Renal cortical epithelial cell (primary cell): ENCODE results near the gene CREBL2. TPM values are rescaled to one million over a fixed set of nuclear protein-coding genes. Genes with fewer than 3 reads are reported as not detected.
A peak's percentile ranks its signal among the peaks of the same experiment; 100 is the strongest.
"Not testable (repeated sequence)": the region's sequence is repeated elsewhere in the genome, so short reads cannot be mapped to it uniquely, and the experiment has no call there.

Experiments
- DNase-seq: peaks from one replicate; pipeline ENCODE4 v3.0.0-alpha.2; 2011; ENCODE audit warnings: low read depth
- total RNA-seq: library from RNA; depleted of rRNA; stranded (reverse); fragments of >200 nt; gene quantifications from 2 replicates; pipeline ENCODE4 v1.2.3, GENCODE V29; 2014

Gene CREBL2
- total RNA-seq, 1 donor from 2014 or later: 39.4 TPM

DNA sequence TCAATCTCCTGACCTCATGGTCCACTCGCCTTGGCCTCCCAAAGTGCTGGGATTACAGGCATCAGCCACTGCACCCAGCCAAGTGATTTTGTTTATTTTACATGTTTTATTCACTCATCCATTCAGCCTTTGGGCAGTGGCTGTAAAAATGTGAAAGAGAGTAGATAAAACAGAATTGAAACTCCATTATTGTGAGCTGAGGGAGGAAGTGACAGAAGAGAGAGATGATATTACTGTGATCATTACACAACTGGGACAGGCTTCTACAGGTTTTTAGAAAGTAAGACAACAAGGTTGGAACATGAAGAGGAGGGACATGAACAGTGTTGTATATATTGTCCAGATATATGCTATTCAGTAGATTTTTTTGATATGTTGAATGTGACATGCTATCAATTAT lies 25.0 kb downstream of the CREBL2 start:
- no peak for DNase-seq

DNA sequence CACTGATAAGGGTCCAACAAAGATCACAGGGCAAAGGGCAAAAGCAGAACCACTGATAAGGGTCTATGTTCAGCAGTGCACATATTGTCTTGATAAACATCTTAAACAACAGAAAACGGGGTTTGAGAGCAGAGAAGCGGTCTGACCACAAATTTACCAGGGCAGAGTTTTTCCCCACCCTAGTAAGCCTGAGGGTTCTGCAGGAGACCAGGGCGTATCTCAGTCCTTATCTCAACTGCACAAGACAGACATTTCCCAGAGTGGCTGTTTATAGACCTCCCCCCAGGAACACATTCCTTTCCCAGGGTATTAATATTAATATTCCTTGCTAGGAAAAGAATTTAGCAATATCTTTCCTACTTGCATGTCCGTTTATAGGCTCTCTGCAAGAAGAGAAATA lies 28.3 kb downstream of the CREBL2 start:
- DNase-seq: not testable (repeated sequence)

DNA sequence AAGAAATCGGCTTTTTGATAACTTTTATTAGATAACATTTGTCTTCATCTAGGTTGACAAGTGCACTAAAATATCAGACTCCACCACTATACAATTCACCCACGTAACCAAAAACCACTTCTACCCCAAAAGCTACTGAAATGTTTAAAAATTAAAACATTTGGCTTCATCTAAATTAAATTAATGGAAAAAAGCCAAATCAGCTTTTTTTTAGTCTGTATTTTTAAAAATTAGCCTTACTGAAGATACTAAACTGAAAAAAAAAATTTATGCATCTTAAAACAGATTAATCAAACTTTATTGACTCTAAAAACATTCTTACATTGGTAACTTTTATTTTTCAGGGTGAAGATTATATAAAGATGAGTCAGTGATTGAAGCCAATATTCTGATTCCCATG lies 30.0 kb downstream of the CREBL2 start:
- no peak for DNase-seq

GRCh38 chr12:12642916-12643315 lies 31.2 kb downstream of the CREBL2 start:
- no peak for DNase-seq

- DNase-seq: peak; percentile 20
Measured at GRCh38 chr12:12645485-12645884, 33.8 kb downstream of the CREBL2 start.

DNA sequence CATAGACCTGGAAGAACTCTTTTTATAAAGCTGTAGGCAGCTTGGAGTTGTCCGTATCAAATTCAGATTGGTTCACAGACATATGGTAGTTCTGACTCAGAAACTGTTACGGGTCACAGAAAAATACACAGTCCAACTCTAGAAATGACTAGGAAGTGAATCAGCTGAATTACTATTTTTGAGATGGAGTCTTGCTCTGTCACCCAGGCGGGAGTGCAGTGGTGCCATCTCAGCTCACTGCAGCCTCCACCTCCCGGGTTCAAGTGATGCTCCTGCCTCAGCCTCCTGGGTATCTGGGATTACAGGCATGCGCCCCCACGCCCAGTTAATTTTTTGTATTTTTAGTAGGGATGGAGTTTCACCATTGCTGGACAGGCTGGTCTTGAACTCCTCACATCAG lies 34.3 kb downstream of the CREBL2 start:
- peak; percentile 42 for DNase-seq

GRCh38 chr12:12646483-12647072 lies 34.9 kb downstream of the CREBL2 start:
- no peak for DNase-seq

- no peak for DNase-seq
Measured at GRCh38 chr12:12648284-12648683, 36.6 kb downstream of the CREBL2 start.

DNA sequence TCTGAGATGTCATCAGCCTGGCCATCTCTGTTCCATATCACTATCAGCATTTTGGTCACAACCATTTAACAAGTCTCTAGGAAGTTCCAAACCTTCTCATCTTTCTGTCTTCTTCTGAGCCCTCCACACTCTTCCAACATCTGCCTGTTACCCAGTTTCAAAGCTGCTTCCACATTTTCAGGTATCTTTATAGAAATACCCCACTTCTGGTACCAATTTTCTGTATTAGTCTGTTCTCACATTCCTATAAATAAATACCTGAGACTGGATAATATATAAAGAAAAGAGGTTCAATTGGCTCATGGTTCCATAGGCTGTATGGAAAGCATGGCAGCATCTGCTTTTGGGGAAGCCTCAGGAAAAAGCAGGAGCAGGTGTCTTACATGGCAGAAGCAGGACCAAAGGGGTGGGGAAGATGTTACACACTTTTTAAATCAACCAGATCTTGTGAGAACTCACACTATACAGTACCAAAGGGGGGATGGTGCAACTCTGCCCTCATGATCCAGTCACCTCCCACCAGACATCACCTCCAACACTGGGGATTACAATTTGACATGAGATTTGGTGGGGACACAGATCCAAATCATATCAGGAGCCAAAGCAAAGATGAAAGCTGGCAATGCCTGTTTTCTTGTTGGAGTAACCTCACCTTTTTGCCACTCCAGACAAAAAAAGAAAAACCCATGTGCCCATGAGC lies 37.4 kb downstream of the CREBL2 start:
- DNase-seq: no peak

- DNase-seq: no peak
Measured at GRCh38 chr12:12651752-12652151, 40.1 kb downstream of the CREBL2 start.

DNA sequence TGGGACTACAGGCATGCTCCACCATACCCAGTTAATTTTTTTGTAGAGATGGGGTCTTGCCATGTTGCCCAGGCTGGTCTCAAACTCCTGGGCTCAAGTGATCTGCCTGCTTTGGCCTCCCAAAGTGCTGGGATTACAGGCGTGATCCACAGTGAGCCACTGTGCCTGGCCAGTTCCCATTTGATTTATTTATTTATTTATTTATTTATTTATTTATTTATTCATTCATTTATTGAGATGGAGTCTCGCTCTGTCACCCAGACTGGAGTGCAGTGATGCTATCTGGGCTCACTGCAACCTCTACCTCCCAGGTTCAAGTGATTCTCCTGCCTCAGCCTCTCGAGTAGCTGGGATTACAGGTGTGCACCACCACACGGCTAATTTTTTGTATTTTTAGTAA lies 41.0 kb downstream of the CREBL2 start:
- not testable (repeated sequence) for DNase-seq

DNA sequence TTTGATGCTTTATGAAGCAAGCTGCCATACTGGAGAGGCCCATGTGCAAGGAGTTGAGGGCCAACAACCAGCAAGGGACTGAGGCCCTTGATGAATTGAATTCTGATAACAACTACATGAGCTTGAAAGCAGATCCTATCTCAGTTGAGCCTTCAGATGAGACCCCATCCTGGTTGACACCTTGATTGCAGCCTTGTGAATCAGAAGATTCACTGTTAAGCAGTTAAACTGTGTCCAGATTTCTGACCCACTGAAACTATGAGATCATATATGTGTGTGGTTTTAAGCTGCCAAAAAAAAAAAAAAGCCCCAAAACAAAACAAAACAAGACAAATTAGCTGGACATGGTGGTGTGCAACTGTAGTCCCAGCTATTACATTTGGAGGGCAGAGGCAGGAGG lies 42.2 kb downstream of the CREBL2 start:
- no peak for DNase-seq

DNA sequence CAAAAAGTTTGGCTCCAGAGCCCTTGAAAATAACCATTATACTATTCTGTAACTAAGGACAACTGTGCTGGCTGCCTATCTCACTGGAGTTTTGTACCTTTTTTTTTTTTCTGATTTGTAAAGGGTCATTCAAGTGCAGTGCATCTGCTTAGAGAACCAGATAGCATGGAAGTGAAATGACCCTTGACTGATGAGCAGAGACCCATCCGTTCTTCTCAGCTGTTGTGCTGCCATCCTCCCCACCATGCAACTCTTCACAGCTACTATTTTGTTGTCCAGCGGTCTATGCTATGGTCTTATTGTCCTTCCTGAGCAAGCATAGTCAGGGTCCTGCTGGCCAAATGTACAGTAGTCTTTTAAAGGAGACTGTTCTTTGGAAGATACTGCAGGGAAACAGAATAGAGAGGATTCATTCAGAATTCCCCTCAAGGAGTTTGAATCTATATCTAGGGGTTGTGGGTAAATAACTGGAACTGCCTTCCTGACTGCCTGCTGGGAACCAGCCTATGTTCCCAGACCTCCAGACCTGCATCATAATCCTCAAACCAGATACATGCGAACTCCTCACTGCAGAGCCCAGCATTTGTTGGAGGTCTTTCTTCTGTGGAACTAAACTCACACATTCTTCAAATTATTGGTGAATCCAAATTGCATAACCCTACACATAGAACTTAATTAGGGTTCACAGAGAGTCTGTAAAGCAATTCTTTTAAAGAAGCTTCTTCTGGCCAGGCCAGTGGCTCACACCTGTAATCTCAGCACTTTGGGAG lies 43.2 kb downstream of the CREBL2 start:
- peak; percentile 10 for DNase-seq

DNA sequence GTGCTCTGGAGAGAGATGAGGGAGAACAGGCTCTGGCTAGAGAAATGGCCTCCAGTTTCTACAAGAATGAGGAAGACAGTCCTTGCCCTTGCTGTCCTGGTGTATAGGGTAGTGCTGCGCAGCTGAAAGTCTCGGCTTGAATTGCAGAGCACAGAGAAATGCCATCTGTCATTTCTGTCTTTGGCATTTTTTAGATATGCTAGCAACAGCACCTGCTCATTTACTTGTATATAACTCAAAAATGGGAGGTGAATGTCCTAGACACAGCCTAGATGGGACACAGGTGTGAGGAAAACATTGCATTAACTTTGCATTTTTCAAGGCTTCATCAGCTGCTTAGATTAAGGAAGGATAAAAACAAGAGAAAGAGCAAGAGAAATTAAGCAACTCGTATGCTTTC lies 48.5 kb downstream of the CREBL2 start:
- DNase-seq: no peak

- DNase-seq: peak; percentile 85
Measured at GRCh38 chr12:12661086-12661856, 49.6 kb downstream of the CREBL2 start.

DNA sequence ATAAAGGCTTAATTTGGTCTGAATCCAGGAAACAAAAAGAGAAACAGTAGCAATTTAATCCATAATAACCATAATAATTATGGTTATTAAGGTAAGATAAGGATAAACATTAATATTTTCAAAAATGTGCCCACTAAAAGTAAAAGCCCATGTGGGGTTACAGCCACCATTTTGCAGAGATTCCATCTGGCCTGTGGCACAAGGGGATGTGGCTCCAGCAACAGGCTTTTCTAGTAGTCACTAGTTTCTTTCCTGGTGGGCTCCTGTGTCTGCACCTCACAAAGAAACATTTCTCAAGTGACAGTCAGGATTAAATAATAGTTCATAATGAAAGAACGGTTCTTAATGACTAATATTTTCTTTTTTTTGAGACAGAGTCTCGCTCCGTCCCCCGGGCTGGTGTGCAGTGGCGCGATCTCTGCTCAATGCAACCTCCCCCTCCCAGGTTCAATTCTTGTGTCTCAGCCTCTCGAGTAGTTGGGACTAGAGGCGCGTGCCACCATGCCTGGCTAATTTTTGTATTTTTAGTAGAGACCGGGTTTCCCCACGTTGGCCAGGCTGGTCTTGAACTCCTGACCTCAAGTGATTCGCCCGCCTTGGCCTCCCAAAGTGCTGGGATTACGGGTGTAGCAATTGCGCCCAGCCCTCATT lies 52.1 kb downstream of the CREBL2 start:
- DNase-seq: no peak

DNA sequence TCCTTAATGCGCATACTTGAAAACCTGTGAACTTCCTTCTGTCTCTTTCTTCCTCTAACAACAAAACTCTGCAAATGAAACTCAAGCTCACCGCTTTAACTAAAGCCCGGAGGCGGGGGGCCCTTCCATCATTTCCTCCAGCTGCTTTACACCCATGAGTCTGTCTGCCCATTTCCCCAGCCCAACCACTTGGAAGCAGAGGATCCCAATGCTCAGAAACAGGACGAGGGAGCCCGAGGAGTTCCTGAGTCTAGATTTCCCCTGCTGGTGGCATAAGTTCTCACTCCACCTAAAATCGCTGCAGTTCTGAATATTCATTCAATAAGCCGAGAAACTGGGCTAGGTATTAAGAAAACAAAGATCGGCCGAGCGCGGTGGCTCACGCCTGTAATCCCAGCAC lies 53.5 kb downstream of the CREBL2 start:
- no peak for DNase-seq

DNA sequence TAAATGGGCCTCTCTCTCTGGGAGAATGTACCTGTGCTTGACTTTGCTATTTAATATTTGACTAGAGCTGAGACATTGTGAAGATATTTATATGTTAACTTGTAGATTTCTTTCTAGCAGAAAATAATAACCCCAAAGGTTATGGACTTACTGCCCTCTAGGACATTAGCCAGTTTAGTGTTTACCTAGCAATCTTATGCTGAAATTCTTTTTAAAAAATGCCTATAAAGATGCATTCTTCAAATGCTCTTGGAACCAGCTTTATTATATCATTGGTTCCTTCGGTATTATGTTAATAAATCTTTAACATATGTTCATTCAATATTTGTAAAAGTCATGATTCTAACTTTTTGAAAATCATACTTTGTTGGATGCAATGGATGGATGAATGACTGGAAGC lies 56.3 kb downstream of the CREBL2 start:
- DNase-seq: peak; percentile 40

DNA sequence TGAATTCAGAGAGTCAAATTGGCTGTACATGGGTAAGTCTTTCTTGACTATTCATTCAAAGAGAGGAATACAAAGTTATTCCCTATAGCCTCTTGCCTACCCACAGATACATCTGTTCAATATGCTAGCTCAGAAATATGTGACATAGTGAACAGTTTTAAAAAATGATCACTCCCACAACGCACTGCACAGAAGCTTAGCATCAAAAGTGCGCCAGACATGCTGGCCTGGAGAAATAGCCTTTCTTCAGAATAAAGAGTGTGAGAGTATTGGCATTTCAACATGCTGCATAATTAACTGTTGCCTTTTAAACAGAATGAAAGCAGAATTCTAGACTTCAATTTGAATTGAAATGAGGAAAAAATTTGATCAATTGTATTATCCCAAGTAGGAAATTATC lies 57.3 kb downstream of the CREBL2 start:
- DNase-seq: no peak

GRCh38 chr12:12671850-12672660 lies 60.4 kb downstream of the CREBL2 start:
- peak; percentile 59 for DNase-seq

GRCh38 chr12:12673296-12673695 lies 61.6 kb downstream of the CREBL2 start:
- DNase-seq: peak; percentile 12
